Pericardium fibroblast (primary cell): Measurements from ENCODE around the gene KY. TPM values are rescaled to one million over a fixed set of nuclear protein-coding genes. Genes with fewer than 3 reads are reported as not detected.

Source experiments
- total RNA-seq: library from RNA; depleted of rRNA; stranded (reverse); fragments of >200 nt; gene quantifications from 2 replicates; pipeline ENCODE4 v1.2.3, GENCODE V29; 2015

KY gene
- 0.12 and 0.17 TPM in 2 replicates for total RNA-seq

GRCh38 chr3:134650431-134651346 lies at the start of gene KY:
KY (minus strand) TSS chr3:134651022; CDS start chr3:134650960, 62 bp downstream.

Other genes starting within 250 kb of the KY start
- 40.6 and 86.8 TPM in 2 replicates for gene ANAPC13, start 165.0 kb downstream of the KY start, total RNA-seq
- 14.5 and 24.9 TPM in 2 replicates for gene CEP63, start 165.0 kb downstream of the KY start, total RNA-seq
- 0.34 and 0.35 TPM in 2 replicates for gene EPHB1, start 144.2 kb upstream of the KY start, total RNA-seq